GM18502 (cell line): ENCODE data around the gene PTK6.
"Not testable (repeated sequence)": the region's sequence is repeated elsewhere in the genome, so short reads cannot be mapped to it uniquely, and the experiment has no call there.

Experiments
- ATAC-seq: cut with Tn5 transposase; IDR thresholded peaks from one replicate; pipeline ENCODE4 v1.9.1; 2021; ENCODE audit warnings: mild to moderate bottlenecking; ENCODE audit not compliant: unreplicated experiment, poor library complexity

The PTK6 gene

GRCh38 chr20:63536997-63537524 lies at the start of gene PTK6:
Gene PTK6 (minus strand): TSS chr20:63537376. CDS start chr20:63537314, 62 bp downstream.
- no peak for ATAC-seq

GRCh38 chr20:63586797-63587196 lies 49.6 kb upstream of the PTK6 start:
- no peak for ATAC-seq

GRCh38 chr20:63585616-63586565 lies 48.7 kb upstream of the PTK6 start:
- ATAC-seq, result no peak

GRCh38 chr20:63582382-63583063 lies 45.3 kb upstream of the PTK6 start:
- ATAC-seq, result no peak

- no peak for ATAC-seq
Measured at GRCh38 chr20:63580796-63581461, 43.8 kb upstream of the PTK6 start.

GRCh38 chr20:63579017-63579694 lies 42.0 kb upstream of the PTK6 start:
- no peak for ATAC-seq

- no peak for ATAC-seq
Measured at GRCh38 chr20:63578224-63579016, 41.2 kb upstream of the PTK6 start.

- ATAC-seq, result no peak
Measured at GRCh38 chr20:63577317-63577894, 40.2 kb upstream of the PTK6 start.

- no peak for ATAC-seq
Measured at GRCh38 chr20:63576311-63576710, 39.1 kb upstream of the PTK6 start.

GRCh38 chr20:63574829-63575743 lies 37.9 kb upstream of the PTK6 start:
- no peak for ATAC-seq

- ATAC-seq, result peak; percentile 69
Measured at GRCh38 chr20:63574156-63574828, 37.1 kb upstream of the PTK6 start, which contains the start of gene HELZ2. Gene HELZ2 (minus strand): TSS chr20:63574239. CDS start chr20:63572385, 1,854 bp downstream.

- ATAC-seq, result peak; percentile 12
Measured at GRCh38 chr20:63573647-63574131, 36.5 kb upstream of the PTK6 start.

GRCh38 chr20:63572788-63573646 lies 35.8 kb upstream of the PTK6 start:
- no peak for ATAC-seq

GRCh38 chr20:63572071-63572787 lies 35.1 kb upstream of the PTK6 start:
- ATAC-seq, result no peak

- ATAC-seq, result not testable (repeated sequence)
Measured at GRCh38 chr20:63571087-63571478, 33.9 kb upstream of the PTK6 start.
